Ectodermal cell (in vitro differentiated cells): ENCODE data around the gene ARHGAP42.

Experiments used
- H3K27ac ChIP-seq: 2 replicates; pipeline ENCODE4 v1.7.0; 2013; ENCODE audit warnings: mild to moderate bottlenecking, low read depth, low read length; ENCODE audit not compliant: insufficient read depth, poor library complexity, severe bottlenecking
- H3K27me3 ChIP-seq: 2 replicates; pipeline ENCODE4 v1.7.0; 2013; ENCODE audit warnings: mild to moderate bottlenecking, low read length; ENCODE audit not compliant: insufficient read depth, control insufficient read depth, poor library complexity, severe bottlenecking
- H3K36me3 ChIP-seq: one replicate; pipeline ENCODE4 v1.7.0; 2013; ENCODE audit warnings: low read length; ENCODE audit not compliant: control insufficient read depth, insufficient read depth
- H3K4me1 ChIP-seq: one replicate; pipeline ENCODE4 v1.7.0; 2013; ENCODE audit warnings: low read length; ENCODE audit not compliant: control insufficient read depth, insufficient read depth
- H3K4me3 ChIP-seq: 2 replicates; pipeline ENCODE4 v1.7.0; 2013; ENCODE audit warnings: low read depth, low read length, control low read depth; ENCODE audit not compliant: insufficient read depth
- H3K9me3 ChIP-seq: 2 replicates; pipeline ENCODE4 v1.7.0; 2013; ENCODE audit warnings: mild to moderate bottlenecking, low read length, moderate library complexity; ENCODE audit not compliant: control insufficient read depth
- WGBS, 2 experiments: methylation state at CpG; one replicate each; pipeline ENCODE4 v1.1.7; 2013; ENCODE audit warnings: missing lambda C conversion rate in 2 of 2; 5-methylcytosine and 5-hydroxymethylcytosine counted together

The ARHGAP42 gene

DNA sequence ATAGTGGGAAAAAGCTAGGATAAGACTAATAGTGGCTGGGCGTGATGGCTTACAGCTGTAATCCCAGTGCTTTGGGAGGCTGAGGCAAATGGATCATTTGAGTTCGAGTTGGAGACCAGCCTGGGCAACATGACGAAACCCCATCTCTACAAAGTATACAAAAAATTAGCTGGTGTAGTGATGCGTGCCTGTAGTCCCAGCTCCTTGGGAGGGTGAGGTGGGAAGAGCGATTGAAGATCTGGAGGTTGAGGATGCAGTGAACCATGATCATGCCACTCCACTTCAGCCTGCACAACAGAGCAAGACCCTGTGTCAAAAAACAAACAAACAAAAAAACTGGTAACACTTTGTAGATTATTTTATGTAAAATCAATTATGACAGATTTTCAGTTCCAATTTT, 8.8 kb downstream of the ARHGAP42 start:
- H3K4me1 ChIP-seq, result no peaks in the 10 kb centered on the region
- no peaks in the 10 kb centered on the region for H3K27me3 ChIP-seq
- no peaks in the 10 kb centered on the region for H3K36me3 ChIP-seq
- 90 to 93% methylated on average over 4 to 5 of the region's 5 CpGs for WGBS, 2 experiments
- H3K27ac ChIP-seq, result no peak overlapping the region
- no peak overlapping the region for H3K4me3 ChIP-seq
- H3K9me3 ChIP-seq, result no peaks in the 10 kb centered on the region

DNA sequence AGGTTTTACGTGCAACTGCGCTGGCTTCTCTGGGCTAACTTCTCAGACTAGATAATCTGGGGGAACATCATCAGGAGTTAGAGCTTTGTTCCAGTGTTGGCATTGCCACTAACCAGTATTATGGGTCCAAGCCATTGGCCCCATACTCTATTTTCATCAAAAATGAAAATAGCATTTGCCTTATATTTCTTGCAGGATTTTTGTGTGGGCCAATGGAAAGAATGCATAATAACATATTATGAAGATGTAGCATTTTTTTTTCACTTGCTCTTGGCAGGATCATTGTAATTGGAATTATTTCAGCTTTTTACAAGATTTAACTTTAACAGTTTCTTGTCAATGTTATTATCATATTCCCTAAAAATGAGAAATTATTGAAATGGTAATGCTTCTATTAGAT, 16.1 kb downstream of the ARHGAP42 start:
- no peaks in the 10 kb centered on the region for H3K27me3 ChIP-seq

DNA sequence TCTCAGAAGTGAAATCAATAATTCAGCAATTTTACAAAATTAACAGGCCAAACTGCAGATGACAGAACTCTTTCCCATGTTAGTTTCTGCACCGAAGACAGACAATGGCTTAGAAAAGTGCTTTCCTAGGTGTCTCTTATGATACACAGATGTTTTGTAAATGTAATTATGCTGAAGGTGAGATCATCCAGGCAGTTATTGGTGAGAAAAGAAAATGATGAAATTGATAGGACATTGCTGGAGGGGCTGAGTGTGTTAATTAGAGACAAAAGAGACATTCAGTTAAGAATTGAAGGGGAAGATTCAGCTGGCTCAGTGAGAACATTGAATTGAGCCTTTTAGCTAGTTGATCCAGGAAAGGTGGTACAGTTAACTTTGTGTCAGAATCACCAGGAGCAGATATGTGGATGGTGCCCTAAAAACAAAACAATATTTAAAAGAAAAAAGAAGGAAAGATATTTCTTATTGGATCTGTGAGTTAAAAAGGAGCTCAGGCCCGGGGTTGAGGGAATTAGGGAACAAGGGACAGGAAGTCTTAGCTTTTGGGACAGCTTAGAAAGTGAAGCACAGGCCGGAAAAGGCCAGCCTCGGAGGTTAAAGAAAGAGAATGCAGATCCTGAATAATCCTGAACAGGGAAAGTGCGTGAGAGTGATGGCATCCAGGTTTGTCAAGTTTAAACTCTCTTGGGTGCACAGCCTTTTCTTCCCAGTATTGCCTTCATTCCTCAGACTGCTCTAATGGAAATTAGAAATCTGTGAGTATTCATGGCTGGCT, 16.9 kb downstream of the ARHGAP42 start:
- Histone ChIP-seq H3K4me3 (no peak overlapping the region), H3K36me3 (no peaks in the 10 kb centered on the region), H3K4me1 (peaks cover 4% of the 10 kb centered on the region), H3K27ac (peak overlapping the region; percentile 33), H3K27me3 (no peaks in the 10 kb centered on the region), H3K9me3 (no peaks in the 10 kb centered on the region)
- 73 to 76% methylated on average over 5 of the region's 5 CpGs for WGBS, 2 experiments

More for the DNA sequence above, 16.1 kb downstream of the ARHGAP42 start:
- H3K9me3 ChIP-seq, result no peaks in the 10 kb centered on the region
- H3K36me3 ChIP-seq, result no peaks in the 10 kb centered on the region
- no peak overlapping the region for H3K27ac ChIP-seq
- H3K4me1 ChIP-seq, result peaks cover 4% of the 10 kb centered on the region
- WGBS, 2 experiments, result 91 to 95% methylated on average over 2 of the region's 2 CpGs
- no peak overlapping the region for H3K4me3 ChIP-seq

DNA sequence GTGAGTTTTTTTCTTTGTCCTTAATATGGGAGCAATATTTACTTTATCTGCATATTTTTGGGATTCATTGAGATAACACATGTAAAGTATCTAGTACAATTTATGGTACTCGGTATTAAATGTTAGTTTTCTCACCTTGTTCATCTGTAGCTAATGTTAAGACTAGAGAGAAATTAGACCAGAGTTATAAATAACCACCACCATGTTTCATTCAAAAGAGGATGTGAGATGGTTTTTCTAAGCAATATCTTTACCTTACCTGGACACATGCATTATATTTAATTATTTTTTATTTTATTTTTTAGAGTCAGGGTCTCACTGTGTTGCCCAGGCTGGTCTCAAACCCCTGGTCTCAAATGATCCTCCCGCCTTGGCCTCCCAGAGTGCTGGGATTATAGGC, 18.4 kb downstream of the ARHGAP42 start:
- Histone ChIP-seq H3K27me3 (no peaks in the 10 kb centered on the region), H3K9me3 (no peaks in the 10 kb centered on the region), H3K4me1 (peaks cover 4% of the 10 kb centered on the region), H3K4me3 (no peak overlapping the region), H3K36me3 (no peaks in the 10 kb centered on the region), H3K27ac (no peak overlapping the region)
- 95 to 96% methylated on average over 1 of the region's 2 CpGs for WGBS, 2 experiments

DNA sequence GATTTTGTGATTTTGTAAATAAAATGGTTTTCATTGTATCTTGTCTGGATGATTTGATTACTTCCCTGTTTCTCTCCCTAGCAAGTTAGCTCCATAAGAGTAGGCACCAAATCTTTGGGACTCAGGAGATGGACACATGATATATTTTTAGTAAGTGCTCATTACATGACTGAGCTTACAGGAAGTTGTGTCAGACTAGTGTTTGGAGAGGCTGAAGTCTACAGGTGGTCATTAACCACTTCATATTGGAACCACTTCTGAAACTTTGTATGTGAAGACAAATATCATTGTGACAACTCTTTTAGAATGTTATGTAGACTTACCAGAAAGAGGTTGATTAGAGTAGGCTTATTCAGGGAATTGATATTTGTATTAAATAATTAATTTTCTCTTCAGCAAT, 19.1 kb downstream of the ARHGAP42 start:
- H3K36me3 ChIP-seq, result no peaks in the 10 kb centered on the region
- H3K4me1 ChIP-seq, result peaks cover 4% of the 10 kb centered on the region
- H3K9me3 ChIP-seq, result no peaks in the 10 kb centered on the region
- H3K4me3 ChIP-seq, result no peak overlapping the region
- H3K27ac ChIP-seq, result no peak overlapping the region
- H3K27me3 ChIP-seq, result no peaks in the 10 kb centered on the region

DNA sequence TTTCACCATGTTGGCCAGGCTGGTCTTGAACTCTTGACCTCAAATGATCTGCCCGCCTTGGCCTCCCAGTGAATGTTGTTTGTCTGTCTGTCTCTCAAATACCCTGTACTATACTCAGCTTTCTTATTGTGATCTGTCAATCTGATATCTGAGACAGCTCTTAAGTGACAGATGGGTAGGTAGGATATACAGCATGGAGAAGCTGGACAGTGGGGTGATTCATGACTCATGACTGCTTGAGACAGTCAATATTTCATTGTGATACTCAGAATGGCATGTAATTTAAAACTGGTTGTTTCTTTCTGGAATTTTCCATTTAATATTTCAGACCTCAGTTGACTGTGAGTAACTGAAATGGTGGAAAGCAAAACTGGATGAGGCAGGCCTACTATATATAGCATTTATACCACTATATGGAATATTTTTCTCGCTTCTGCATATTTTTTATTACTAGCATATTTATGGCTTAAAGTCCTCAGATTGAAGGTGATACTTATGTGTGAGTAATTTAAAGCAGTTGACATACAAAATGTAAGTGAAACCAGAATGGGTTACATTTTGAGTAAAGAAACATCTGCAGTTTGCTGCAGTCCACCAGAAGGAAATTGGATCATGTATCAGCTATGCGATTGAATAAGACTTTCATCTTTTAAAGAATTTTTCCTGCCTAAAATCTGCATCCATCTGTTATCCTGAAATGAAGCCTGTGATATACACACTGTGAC, 22.3 kb downstream of the ARHGAP42 start:
- Histone ChIP-seq H3K4me1 (peaks cover under 1% of the 10 kb centered on the region), H3K4me3 (no peak overlapping the region), H3K36me3 (no peaks in the 10 kb centered on the region), H3K27me3 (no peaks in the 10 kb centered on the region), H3K9me3 (no peaks in the 10 kb centered on the region), H3K27ac (no peak overlapping the region)
- 87 to 92% methylated on average over 2 of the region's 3 CpGs for WGBS, 2 experiments

DNA sequence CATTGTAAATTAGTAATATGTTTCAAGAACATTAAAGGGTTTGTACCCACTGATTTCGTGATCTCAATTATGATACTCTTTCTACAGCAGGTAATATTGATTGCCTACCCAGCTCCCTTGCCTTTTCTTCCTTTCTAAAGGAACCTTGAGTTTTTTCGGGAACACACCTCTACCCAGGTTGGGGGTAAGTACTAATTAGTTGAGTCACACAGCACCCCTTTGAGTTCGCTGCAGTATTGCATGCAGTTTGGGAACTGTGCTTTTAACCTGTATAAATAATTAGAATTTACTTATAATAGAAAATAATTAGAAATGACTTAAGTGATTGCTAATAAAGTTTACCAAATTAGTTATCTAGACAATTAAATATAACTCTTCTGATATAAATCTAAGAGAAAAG, 24.9 kb downstream of the ARHGAP42 start:
- Histone ChIP-seq H3K4me3 (no peak overlapping the region), H3K27me3 (no peaks in the 10 kb centered on the region), H3K36me3 (no peaks in the 10 kb centered on the region), H3K27ac (no peak overlapping the region), H3K9me3 (no peaks in the 10 kb centered on the region), H3K4me1 (no peaks in the 10 kb centered on the region)
- WGBS, 2 experiments, result 90 to 100% methylated on average over 1 to 2 of the region's 3 CpGs

DNA sequence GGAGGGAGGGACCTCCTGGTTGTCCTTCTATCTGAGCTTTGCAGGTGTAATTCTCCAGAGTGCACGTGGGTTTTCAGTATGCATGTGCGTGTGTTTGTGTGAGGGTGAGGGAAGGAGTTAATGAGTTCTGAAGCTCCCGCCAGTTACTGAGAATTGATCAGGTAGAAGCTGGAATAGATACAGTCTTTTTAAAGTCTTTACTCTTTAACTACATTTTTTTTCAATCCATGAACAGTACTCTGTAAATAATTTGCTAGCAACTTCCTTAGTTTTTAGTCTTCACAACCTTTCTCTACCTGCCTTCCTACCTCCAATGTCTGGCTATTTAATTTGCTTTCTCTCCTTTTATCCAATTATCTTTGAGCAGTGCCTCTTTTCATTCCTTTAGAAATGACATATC, 25.5 kb downstream of the ARHGAP42 start:
- 83 to 89% methylated on average over 3 of the region's 3 CpGs for WGBS, 2 experiments
- Histone ChIP-seq H3K27me3 (no peaks in the 10 kb centered on the region), H3K9me3 (no peaks in the 10 kb centered on the region), H3K4me3 (no peak overlapping the region), H3K4me1 (no peaks in the 10 kb centered on the region), H3K36me3 (no peaks in the 10 kb centered on the region), H3K27ac (no peak overlapping the region)

DNA sequence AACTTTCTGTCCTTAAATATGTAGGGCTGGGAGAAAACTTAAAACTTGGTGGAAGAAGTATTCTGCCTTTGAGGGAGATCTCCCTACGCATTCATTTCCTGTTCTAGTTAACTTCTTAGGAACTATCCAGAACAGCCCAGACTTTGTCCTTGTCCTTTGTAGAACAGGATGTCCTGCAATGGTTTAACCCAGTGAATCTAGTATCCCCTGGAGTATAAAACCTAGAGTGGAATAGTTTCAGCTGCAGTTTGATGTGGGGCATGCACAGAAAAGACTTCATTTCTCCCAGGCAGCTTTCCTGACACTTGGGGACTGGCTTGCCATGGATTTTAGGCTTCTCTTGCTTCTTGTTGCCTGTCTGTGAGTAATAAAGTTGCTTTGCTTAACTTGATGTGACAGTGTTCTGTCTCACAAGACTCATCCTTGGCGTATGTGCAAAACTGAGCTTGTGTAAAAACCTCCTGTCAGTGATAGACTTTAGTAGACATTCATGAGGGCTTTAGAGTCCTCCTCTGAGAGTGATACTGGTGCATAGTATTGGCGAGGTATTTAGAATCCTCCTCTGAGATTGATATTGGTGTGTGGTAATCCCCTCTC, 28.2 kb downstream of the ARHGAP42 start:
- WGBS, 2 experiments, result 95 to 98% methylated on average over 3 of the region's 3 CpGs
- Histone ChIP-seq H3K27ac (no peak overlapping the region), H3K36me3 (no peaks in the 10 kb centered on the region), H3K4me1 (peaks cover 8% of the 10 kb centered on the region), H3K4me3 (no peak overlapping the region), H3K9me3 (no peaks in the 10 kb centered on the region), H3K27me3 (no peaks in the 10 kb centered on the region)

DNA sequence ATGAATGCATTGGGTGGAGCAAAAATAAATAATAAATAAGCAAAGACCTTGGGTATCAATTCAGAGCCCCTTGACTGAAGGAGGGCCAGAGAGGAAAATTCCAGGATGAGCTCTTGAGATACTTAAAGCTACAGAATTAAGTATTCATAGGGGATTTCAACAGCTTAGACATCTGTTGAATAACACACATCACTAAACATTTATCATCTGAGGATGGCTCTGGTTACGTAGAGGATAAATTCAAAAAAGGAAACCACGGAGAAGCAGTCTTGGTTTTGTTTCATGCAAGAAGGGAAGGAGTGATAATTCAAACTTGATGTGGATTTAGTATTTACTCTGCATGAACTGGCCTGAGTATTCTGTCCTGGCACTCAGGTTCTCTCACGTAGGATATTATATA, 29.8 kb downstream of the ARHGAP42 start:
- H3K27ac ChIP-seq, result no peak overlapping the region
- peaks cover 8% of the 10 kb centered on the region for H3K4me1 ChIP-seq
- H3K36me3 ChIP-seq, result no peaks in the 10 kb centered on the region
- H3K9me3 ChIP-seq, result no peaks in the 10 kb centered on the region
- no peaks in the 10 kb centered on the region for H3K27me3 ChIP-seq
- H3K4me3 ChIP-seq, result no peak overlapping the region
- WGBS, 2 experiments, result 90 to 98% methylated on average over 3 of the region's 3 CpGs
